ENCODE data around the gene SAC3D1. TPM values are rescaled to one million over a fixed set of nuclear protein-coding genes. Genes with fewer than 3 reads are reported as not detected.

The SAC3D1 gene
- total and polyA plus RNA-seq, 2 of the 8 experiments (the other 6 are each of a cell fraction or from before 2014, with no cell fraction given), result 19.4 to 25.8 TPM

- no peak overlapping the region for H3K4ac ChIP-seq (replicated peaks; ENCODE audit: insufficient read length, low read depth, low read length)
- POLR2A ChIA-PET (ENCODE audit: partially characterized antibody), result interaction anchor here (0.8 to 16.8 kb wide), 8 partner anchors 7 to 407 kb away, joined by 3 to 230 read pairs (median 5); partner anchors contain the start of genes ARL2, CDCA5, SF1 and TM7SF2
- H3K9ac ChIP-seq (replicated peaks in 1 of 4; ENCODE audit: extremely low read depth in 1 of 4, low read depth in 3 of 4, low read length in 3 of 4), result no peak overlapping the region
These were observed 49.6 kb downstream of the SAC3D1 start for GRCh38 chr11:65090628-65091027.

More at GRCh38 chr11:65090628-65091027, 49.6 kb downstream of the SAC3D1 start:
- H3K14ac ChIP-seq (ENCODE audit: insufficient read length), result no peak overlapping the region
- H4K91ac ChIP-seq (replicated peaks; ENCODE audit: insufficient read length, low read length), result no peak overlapping the region
- H3K4me3 ChIP-seq (ENCODE audit: extremely low read depth in 1 of 4, insufficient read depth in 2 of 4, low read depth in 3 of 4, low read length in 4 of 4), result no peak overlapping the region
- peaks cover 6% of the 10 kb centered on the region; the same call in 1 of the 2 replicates for H3K79me1 ChIP-seq (ENCODE audit: low read depth, low read length)
- no peak overlapping the region for H2AFZ ChIP-seq (ENCODE audit: low read length)
- H3K79me2 ChIP-seq (ENCODE audit: control insufficient read depth in 1 of 2, insufficient read depth in 2 of 2, low read length in 2 of 2), result 0 out of 4 replicates have a peak, but pooled peaks cover 0 to 4% of the 10 kb centered on the region in 2 experiments
- H4K5ac ChIP-seq (ENCODE audit: insufficient read length, low read depth, low read length), result no peak overlapping the region
- FAIRE-seq, result no peak
- no peak overlapping the region for H3K23ac ChIP-seq (ENCODE audit: insufficient read length)
- no peak overlapping the region for H2AK5ac ChIP-seq (ENCODE audit: low read depth, low read length)
- DNase-seq (ENCODE audit: low read depth in 1 of 2, low spot score in 2 of 2), result no peak
- H3K18ac ChIP-seq (ENCODE audit: extremely low read depth, low read length), result no peak overlapping the region
- H3K4me1 ChIP-seq (replicated peaks in 1 of 4; ENCODE audit: control insufficient read depth in 3 of 4, insufficient read depth in 4 of 4, low read length in 3 of 4), result peaks cover 0 to 1% (median under 1%) of the 10 kb centered on the region in 4 experiments; a peak in 1 of 7 replicates
- TF ChIP-seq MAFK (IDR thresholded peaks at IDR 0.05; ENCODE audit: low read depth, low read length) (no peak), HDAC6 (IDR thresholded peaks at IDR 0.05; ENCODE audit: low read depth, low read length) (no peak), NRF1 (IDR thresholded peaks at IDR 0.05; ENCODE audit: low read depth, low read length) (no peak), SP1 (IDR thresholded peaks at IDR 0.05; ENCODE audit: low read depth, low read length) (no peak), MAX (IDR thresholded peaks at IDR 0.05) (no peak), POU5F1 (IDR thresholded peaks at IDR 0.05; ENCODE audit: low read depth, low read length) (no peak), ATF3 (IDR thresholded peaks at IDR 0.05; ENCODE audit: insufficient read depth, low read depth, low read length) (no peak), SIN3A (conservative IDR thresholded peaks at IDR 0.05 in 1 of 2, IDR thresholded peaks at IDR 0.05 in 1 of 2; ENCODE audit: low read depth in 1 of 2, low read length in 2 of 2) (no peak), SAP30 (IDR thresholded peaks at IDR 0.05; ENCODE audit: insufficient read depth, insufficient replicate concordance, low read length) (no peak), TCF12 (IDR thresholded peaks at IDR 0.05; ENCODE audit: low read depth, low read length) (no peak), YY1 (IDR thresholded peaks at IDR 0.05; ENCODE audit: low read depth, low read length) (no peak), SIX5 (IDR thresholded peaks at IDR 0.05; ENCODE audit: low read depth, low read length) (no peak), RBBP5 (IDR thresholded peaks at IDR 0.05; ENCODE audit: borderline replicate concordance, low read depth, low read length) (no peak)
- WGBS, 2 experiments (ENCODE audit: extremely low coverage in 1 of 2, insufficient coverage in 1 of 2, insufficient read length in 1 of 2, insufficient replicate concordance in 2 of 2, low coverage in 1 of 2, low lambda C conversion rate in 2 of 2, missing lambda C conversion rate in 1 of 2), result 94% methylated on average over 4 of the region's 4 CpGs; no CpG with 5 or more reads in 1 of the 2 experiments
- no peak overlapping the region for H2BK15ac ChIP-seq (ENCODE audit: low read length)
- no peaks in the 10 kb centered on the region for H3K9me3 ChIP-seq (ENCODE audit: insufficient read depth in 2 of 2, low read depth in 1 of 2, low read length in 1 of 2)
- H3K23me2 ChIP-seq (ENCODE audit: low read depth, low read length), result no peaks in the 10 kb centered on the region
- no peak overlapping the region for H2BK20ac ChIP-seq (ENCODE audit: low read length)
- no peak overlapping the region for H3K27ac ChIP-seq (ENCODE audit: low read depth, low read length)
- CTCF ChIA-PET (ENCODE audit: partially characterized antibody), result interaction anchor here (0.6 to 2.0 kb wide), 7 partner anchors 13 to 439 kb away, joined by 3 to 9 read pairs (median 3); partner anchors contain the start of gene TM7SF2
- H3K36me3 ChIP-seq (ENCODE audit: control insufficient read depth in 2 of 4, insufficient read depth in 4 of 4, low read length in 3 of 4), result peaks cover 2 to 13% (median 10%) of the 10 kb centered on the region in 4 experiments; a peak in 5 of 8 replicates
- H2BK12ac ChIP-seq (ENCODE audit: low read depth, low read length), result no peak overlapping the region
- no peaks in the 10 kb centered on the region for H3K27me3 ChIP-seq (replicated peaks in 1 of 4; ENCODE audit: control insufficient read depth in 3 of 4, extremely low read depth in 1 of 4, insufficient read depth in 3 of 4, low read length in 3 of 4)
- H3K4me2 ChIP-seq (ENCODE audit: insufficient read depth in 1 of 2, low read depth in 2 of 2, low read length in 2 of 2), result no peak overlapping the region
- no peak overlapping the region for H3K56ac ChIP-seq (replicated peaks; ENCODE audit: insufficient read length, low read depth, low read length)
- no peak overlapping the region for H2BK120ac ChIP-seq (replicated peaks; ENCODE audit: low read depth, low read length)
- H4K8ac ChIP-seq (ENCODE audit: extremely low read depth, insufficient read depth, low read length), result no peak overlapping the region; the same call in 1 of the 2 replicates
- H4K20me1 ChIP-seq (replicated peaks in 1 of 2; ENCODE audit: control insufficient read depth in 1 of 2, insufficient read depth in 2 of 2, low read length in 2 of 2), result no peaks in the 10 kb centered on the region
- no peak overlapping the region for H2BK5ac ChIP-seq (ENCODE audit: low read depth, low read length)
